ENCODE results near the gene USP34.
"Not testable (repeated sequence)": the region's sequence is repeated elsewhere in the genome, so short reads cannot be mapped to it uniquely, and the experiment has no call there.

The USP34 gene

DNA sequence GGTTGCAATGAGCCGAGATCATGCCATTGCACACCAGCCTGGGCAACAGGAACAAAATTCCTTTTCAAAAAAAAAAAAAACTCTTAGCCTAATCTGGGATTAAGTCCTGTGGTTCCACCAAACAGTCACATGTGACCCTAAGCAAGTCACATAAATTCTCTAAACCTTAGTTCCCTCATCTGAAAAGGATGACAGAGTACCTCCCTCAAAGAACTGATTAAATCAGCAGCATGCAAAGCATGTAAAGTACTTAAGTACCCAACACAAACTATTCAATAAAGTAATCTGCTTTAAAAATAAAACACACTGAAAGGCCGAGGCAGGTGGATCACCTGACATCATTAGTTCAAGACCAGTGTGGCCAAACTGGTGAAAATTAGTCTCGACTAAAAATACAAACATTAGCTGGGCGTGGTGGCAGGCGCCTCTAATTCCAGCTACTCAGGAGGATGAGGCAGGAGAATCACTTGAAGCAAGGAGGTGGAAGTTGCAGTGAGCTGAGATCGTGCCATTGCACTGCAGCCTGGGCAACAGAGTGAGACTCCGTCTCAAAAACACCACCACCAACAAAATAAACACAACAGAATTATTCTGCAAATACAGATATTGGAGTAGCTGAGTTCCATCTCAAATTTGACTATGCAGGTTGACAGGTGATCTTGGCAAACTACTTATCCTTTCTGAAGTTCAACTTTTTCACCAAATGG is 7.0 kb downstream of the USP34 start:
- Histone ChIP-seq H3K27ac (no peak overlapping the region), H3K4me3 (ENCODE audit: low read depth, low read length) (no peak overlapping the region), H3K36me3 (replicated peaks) (no peaks in the 10 kb centered on the region), H3K27me3 (replicated peaks) (no peaks in the 10 kb centered on the region)
- in situ Hi-C loops (cut with HindIII; ENCODE audit: low pct_ligation_motif_present, low sequenced_read_pairs) = no loop called here
- no peak for DNase-seq
- TF ChIP-seq, protein P1, sequence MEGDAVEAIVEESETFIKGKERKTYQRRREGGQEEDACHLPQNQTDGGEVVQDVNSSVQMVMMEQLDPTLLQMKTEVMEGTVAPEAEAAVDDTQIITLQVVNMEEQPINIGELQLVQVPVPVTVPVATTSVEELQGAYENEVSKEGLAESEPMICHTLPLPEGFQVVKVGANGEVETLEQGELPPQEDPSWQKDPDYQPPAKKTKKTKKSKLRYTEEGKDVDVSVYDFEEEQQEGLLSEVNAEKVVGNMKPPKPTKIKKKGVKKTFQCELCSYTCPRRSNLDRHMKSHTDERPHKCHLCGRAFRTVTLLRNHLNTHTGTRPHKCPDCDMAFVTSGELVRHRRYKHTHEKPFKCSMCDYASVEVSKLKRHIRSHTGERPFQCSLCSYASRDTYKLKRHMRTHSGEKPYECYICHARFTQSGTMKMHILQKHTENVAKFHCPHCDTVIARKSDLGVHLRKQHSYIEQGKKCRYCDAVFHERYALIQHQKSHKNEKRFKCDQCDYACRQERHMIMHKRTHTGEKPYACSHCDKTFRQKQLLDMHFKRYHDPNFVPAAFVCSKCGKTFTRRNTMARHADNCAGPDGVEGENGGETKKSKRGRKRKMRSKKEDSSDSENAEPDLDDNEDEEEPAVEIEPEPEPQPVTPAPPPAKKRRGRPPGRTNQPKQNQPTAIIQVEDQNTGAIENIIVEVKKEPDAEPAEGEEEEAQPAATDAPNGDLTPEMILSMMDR (IDR thresholded peaks at IDR 0.05; ENCODE audit: low read depth, low read length, missing control alignments) = no peak

DNA sequence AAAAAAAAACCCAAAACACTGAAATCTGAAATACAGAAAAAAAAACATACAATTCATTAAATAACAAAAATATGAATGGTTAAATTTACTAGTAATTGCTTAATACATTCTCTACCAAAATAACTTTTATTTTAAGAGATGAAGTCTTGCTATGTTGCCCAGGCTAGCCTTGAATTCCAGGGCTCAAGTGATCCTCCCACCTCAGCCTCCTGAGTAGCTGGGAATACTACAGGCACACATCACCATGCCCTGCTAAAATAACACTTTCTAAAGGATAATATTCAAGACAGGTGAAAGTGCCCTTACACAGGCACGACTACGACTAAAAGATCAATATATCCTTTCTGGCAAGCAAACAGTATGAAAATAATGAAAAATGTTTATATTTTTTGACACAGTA is 9.5 kb downstream of the USP34 start:
- TF ChIP-seq, protein P1 (IDR thresholded peaks at IDR 0.05; ENCODE audit: low read depth, low read length, missing control alignments) = no peak
- DNase-seq = no peak
- Histone ChIP-seq H3K27me3 (replicated peaks) (no peaks in the 10 kb centered on the region), H3K36me3 (replicated peaks) (no peaks in the 10 kb centered on the region), H3K4me3 (ENCODE audit: low read depth, low read length) (no peak overlapping the region), H3K27ac (no peak overlapping the region)
- in situ Hi-C loops (cut with HindIII; ENCODE audit: low pct_ligation_motif_present, low sequenced_read_pairs) = no loop called here

DNA sequence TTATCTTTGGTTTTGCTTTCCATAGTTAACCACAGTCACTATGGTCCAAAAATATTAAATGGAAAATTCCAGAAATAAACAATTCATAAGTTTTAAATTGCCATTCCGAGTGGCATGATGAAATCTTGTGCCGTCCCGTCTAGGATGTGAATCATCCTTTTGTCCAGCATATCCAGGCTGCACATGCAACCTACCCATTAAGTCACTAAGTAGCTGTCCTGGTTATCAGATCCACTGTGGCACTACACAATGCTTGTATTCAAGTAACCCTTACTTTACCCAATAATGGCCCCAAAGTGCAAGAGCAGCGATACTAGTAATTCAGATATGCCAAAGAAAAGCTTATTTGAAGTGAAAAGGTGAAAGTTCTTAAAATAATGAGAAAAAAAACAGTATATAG is 10.7 kb downstream of the USP34 start:
- Histone ChIP-seq H3K27me3 (replicated peaks) (no peaks in the 10 kb centered on the region), H3K36me3 (replicated peaks) (no peaks in the 10 kb centered on the region), H3K27ac (peak overlapping the region; percentile 69), H3K4me3 (ENCODE audit: low read depth, low read length) (no peak overlapping the region)
- in situ Hi-C loops (cut with HindIII; ENCODE audit: low pct_ligation_motif_present, low sequenced_read_pairs) = no loop called here
- peak; percentile 84 for DNase-seq
- TF ChIP-seq, protein P1 (IDR thresholded peaks at IDR 0.05; ENCODE audit: low read depth, low read length, missing control alignments) = no peak

DNA sequence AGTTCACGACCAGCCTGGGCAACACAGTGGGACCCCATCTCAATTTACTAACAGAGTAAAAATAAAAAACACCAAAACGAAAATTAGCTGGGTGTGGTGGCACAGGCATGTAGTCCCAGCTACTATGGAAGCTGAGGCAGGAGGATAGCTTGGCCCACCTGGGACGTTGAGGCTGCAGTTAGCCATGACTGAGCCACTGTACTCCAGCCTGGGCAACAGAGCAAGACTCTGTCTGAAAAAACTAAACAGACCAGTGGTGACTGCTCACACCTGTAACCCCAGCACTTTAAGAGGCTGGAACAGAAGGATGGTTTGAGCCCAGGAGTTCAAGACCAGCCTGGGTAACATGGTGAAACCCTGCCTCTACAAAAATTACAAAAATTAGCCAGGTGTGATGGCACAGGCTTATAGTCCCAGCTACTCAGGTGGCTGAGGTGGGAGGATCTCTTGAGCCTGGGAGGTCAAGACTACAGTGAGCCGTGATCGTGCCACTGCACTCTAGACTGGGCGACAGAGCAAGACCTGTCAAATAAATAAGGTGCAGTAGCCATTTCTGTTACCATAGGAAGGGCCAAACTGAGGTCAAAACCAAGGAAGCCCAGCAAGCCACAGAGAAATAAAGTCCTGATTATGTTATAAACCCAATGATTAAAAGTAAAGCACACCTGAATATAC is 14.0 kb downstream of the USP34 start:
- DNase-seq = no peak
- no peaks in the 10 kb centered on the region for H3K27me3 ChIP-seq (replicated peaks)
- in situ Hi-C loops (cut with HindIII; ENCODE audit: low pct_ligation_motif_present, low sequenced_read_pairs) = no loop called here
- no peak overlapping the region for H3K27ac ChIP-seq
- TF ChIP-seq, protein P1 (IDR thresholded peaks at IDR 0.05; ENCODE audit: low read depth, low read length, missing control alignments) = no peak
- H3K36me3 ChIP-seq (replicated peaks) = no peaks in the 10 kb centered on the region
- H3K4me3 ChIP-seq (ENCODE audit: low read depth, low read length) = no peak overlapping the region

GRCh38 chr2:61456070-61456745 is 14.7 kb downstream of the USP34 start:
- TF ChIP-seq, protein P1 (IDR thresholded peaks at IDR 0.05; ENCODE audit: low read depth, low read length, missing control alignments) = no peak
- Histone ChIP-seq H3K4me3 (ENCODE audit: low read depth, low read length) (no peak overlapping the region), H3K27me3 (replicated peaks) (no peaks in the 10 kb centered on the region), H3K27ac (no peak overlapping the region), H3K36me3 (replicated peaks) (no peaks in the 10 kb centered on the region)
- in situ Hi-C loops (cut with HindIII; ENCODE audit: low pct_ligation_motif_present, low sequenced_read_pairs) = no loop called here
- no peak for DNase-seq

DNA sequence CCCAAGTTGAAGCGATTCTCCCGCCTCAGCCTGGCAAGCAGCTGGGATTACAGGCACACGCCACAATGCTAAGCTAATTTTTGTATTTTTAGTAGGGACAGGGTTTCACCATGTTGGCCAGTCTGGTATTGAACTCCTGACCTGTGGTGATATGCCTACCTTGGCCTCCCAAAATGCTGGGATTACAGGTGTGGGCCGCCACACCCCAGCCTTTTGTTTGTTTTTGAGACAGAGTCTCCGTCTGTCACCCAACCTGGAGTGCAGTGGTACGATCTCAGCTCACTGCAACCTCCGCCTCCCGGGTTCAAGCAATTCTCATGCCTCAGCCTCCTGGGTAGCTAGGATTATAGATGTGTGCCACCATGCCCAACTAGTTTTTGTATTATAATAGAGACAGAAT is 15.9 kb downstream of the USP34 start:
- H3K27me3 ChIP-seq (replicated peaks); H3K36me3 ChIP-seq (replicated peaks); DNase-seq; in situ Hi-C loops (cut with HindIII; ENCODE audit: low pct_ligation_motif_present, low sequenced_read_pairs); H3K27ac ChIP-seq; H3K4me3 ChIP-seq (ENCODE audit: low read depth, low read length): not testable (repeated sequence)

All from brain microvascular endothelial cell (primary cell).